Measurements from ENCODE around the gene IFIH1.

- TF ChIP-seq POLR2A (IDR thresholded peaks at IDR 0.05) (no peak), CTCF (IDR thresholded peaks at IDR 0.05 in 4 of 5, conservative IDR thresholded peaks at IDR 0.05 in 1 of 5) (no peak)
These were observed 59.8 kb downstream of the IFIH1 start for GRCh38 chr2:162258686-162259085.

All from gastrocnemius medialis (tissue), 4 donors.